GM12891 (cell line): ENCODE measurements around the gene XRRA1.

Experiments
- PAX5 ChIP-seq: IDR thresholded peaks from 2 replicates; pipeline ENCODE4 v1.6.1; 2011; ENCODE audit warnings: low read length, moderate library complexity, mild to moderate bottlenecking; ENCODE audit not compliant: insufficient read depth, severe bottlenecking
- POLR2A ChIP-seq: IDR thresholded peaks from 2 replicates; pipeline ENCODE4 v1.6.1; 2011; ENCODE audit warnings: low read depth, low read length, control low read depth
- POLR2AphosphoS5 ChIP-seq: IDR thresholded peaks from 2 replicates; pipeline ENCODE4 v1.6.1; 2011; ENCODE audit warnings: low read depth, low read length, control low read depth
- POU2F2 ChIP-seq: IDR thresholded peaks from 2 replicates; pipeline ENCODE4 v1.6.1; 2011; ENCODE audit warnings: low read depth, mild to moderate bottlenecking, control low read depth, low read length, moderate library complexity
- SPI1 ChIP-seq: IDR thresholded peaks from 2 replicates; pipeline ENCODE4 v1.6.1; 2011; ENCODE audit warnings: low read depth, low read length, control low read depth
- TAF1 ChIP-seq: IDR thresholded peaks from 2 replicates; pipeline ENCODE4 v1.6.1; 2011; ENCODE audit warnings: low read depth, low read length, control low read depth

DNA sequence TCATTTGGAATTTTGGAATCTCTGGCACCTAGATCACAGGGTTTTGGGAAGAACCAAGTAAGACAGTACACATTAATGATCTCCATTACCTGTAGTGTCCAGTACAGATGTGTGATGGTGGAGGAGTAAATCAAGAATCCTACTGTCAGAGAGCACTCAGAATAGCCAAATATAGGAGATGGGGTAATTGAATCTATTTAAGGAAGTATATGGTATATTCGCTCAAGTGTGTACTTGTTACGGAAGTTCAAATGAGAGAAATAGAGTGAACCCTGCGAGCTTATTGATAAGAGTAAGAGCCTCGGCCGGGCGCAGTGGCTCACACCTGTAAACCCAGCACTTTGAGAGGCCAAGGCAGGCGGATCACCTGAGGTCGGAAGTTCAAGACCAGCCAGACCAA, 2.3 kb upstream of the XRRA1 start:
- no peak for TF ChIP-seq TAF1
- TF ChIP-seq POU2F2, result no peak
- TF ChIP-seq POLR2A, result no peak
- TF ChIP-seq POLR2AphosphoS5, result no peak
- no peak for TF ChIP-seq SPI1
- no peak for TF ChIP-seq PAX5
